ENCODE data around the gene PMFBP1. TPM values are rescaled to one million over a fixed set of nuclear protein-coding genes. Genes with fewer than 3 reads are reported as not detected.

The PMFBP1 gene
- total and polyA plus RNA-seq, 10 of the 15 experiments (the other 5 are each of a cell fraction or from before 2014, with no cell fraction given), result 0.40 to 2.3 (median 1.1) TPM

- peak; percentile 56 for TF ChIP-seq SKIL (IDR thresholded peaks at IDR 0.05; ENCODE audit: low read depth, poor library complexity, severe bottlenecking)
- 0 out of 2 replicates have a peak, but pooled peaks have one; percentile 21 for TF ChIP-seq MEF2A (IDR thresholded peaks at IDR 0.05; ENCODE audit: insufficient read depth, low read depth, low read length)
- TF ChIP-seq ETV6 (conservative IDR thresholded peaks at IDR 0.05 in 1 of 2, IDR thresholded peaks at IDR 0.05 in 1 of 2; ENCODE audit: borderline replicate concordance in 1 of 2, low read depth in 1 of 2), result 0 out of 4 replicates have a peak, but pooled peaks of 1 of the 2 experiments have one; percentile 8
- TF ChIP-seq MLLT1 (IDR thresholded peaks at IDR 0.05), result peak; percentile 72; the same call in 1 of the 2 replicates
- peak; percentile 69; the same call in 1 of the 2 replicates for TF ChIP-seq ZNF217 (IDR thresholded peaks at IDR 0.05)
- TF ChIP-seq PAX5 (IDR thresholded peaks at IDR 0.05; ENCODE audit: borderline replicate concordance, low read depth, low read length), result peak; percentile 79; the same call in 1 of the 2 replicates
- TF ChIP-seq ATF3 (IDR thresholded peaks at IDR 0.05; ENCODE audit: borderline replicate concordance, extremely low read depth, low read depth, low read length), result 0 out of 2 replicates have a peak, but pooled peaks have one; percentile 22
- peak; percentile 54; the same call in 1 of the 2 replicates for TF ChIP-seq GATAD2B (conservative IDR thresholded peaks at IDR 0.05; ENCODE audit: low read depth)
- peak; percentile 52 to 86; a peak in 3 of 4 replicates for TF ChIP-seq EP300 (IDR thresholded peaks at IDR 0.05; ENCODE audit: borderline replicate concordance in 1 of 2, control insufficient read depth in 1 of 2, low read depth in 2 of 2, low read length in 2 of 2)
- peak; percentile 98 for TF ChIP-seq SPI1 (IDR thresholded peaks at IDR 0.05; ENCODE audit: borderline replicate concordance, insufficient read depth, low read depth, low read length)
- TF ChIP-seq MTA2 (IDR thresholded peaks at IDR 0.05; ENCODE audit: low read depth), result peak; percentile 75
- TF ChIP-seq DPF2 (IDR thresholded peaks at IDR 0.05), result peak; percentile 73; the same call in 1 of the 2 replicates
These were observed at the start of gene PMFBP1 (continued) for GRCh38 chr16:72172105-72173034.
